KG1 (cell line): Measurements from ENCODE around the gene BRIP1.

Experiments used
- DNase-seq: peaks from one replicate; lab custom pipeline; 2025; lab: John Stamatoyannopoulos, UW

The BRIP1 gene

GRCh38 chr17:61631800-61632199 lies 231.5 kb downstream of the BRIP1 start:
- DNase-seq, result no peak
